Activated naive CD8-positive, alpha-beta T cell treated with anti-CD3 and anti-CD28 coated beads for 36 hours (primary cell): ENCODE measurements around the gene SULF2. TPM values are rescaled to one million over a fixed set of nuclear protein-coding genes. Genes with fewer than 3 reads are reported as not detected.

Experiments used
- DNase-seq: peaks from one replicate; pipeline ENCODE4 v3.0.0; 2021
- H3K27ac Mint-ChIP-seq: one replicate; pipeline ENCODE4 v1.8.0; 2022; ENCODE audit warnings: mild to moderate bottlenecking, moderate library complexity, mixed read lengths
- H3K27me3 Mint-ChIP-seq: one replicate; pipeline ENCODE4 v1.8.0; 2022; ENCODE audit warnings: mild to moderate bottlenecking, mixed read lengths
- H3K36me3 Mint-ChIP-seq: one replicate; pipeline ENCODE4 v1.8.0; 2021; ENCODE audit warnings: mild to moderate bottlenecking, mixed read lengths
- H3K4me1 Mint-ChIP-seq: one replicate; pipeline ENCODE4 v1.8.0; 2021; ENCODE audit warnings: mixed read lengths
- H3K4me3 Mint-ChIP-seq: one replicate; pipeline ENCODE4 v1.8.0; 2022; ENCODE audit warnings: mild to moderate bottlenecking, moderate library complexity, mixed read lengths
- H3K9me3 Mint-ChIP-seq: one replicate; pipeline ENCODE4 v1.8.0; 2022; ENCODE audit warnings: mixed read lengths
- total RNA-seq, 2 experiments: library from RNA; stranded (reverse); gene quantifications; one replicate each; pipeline ENCODE4 v1.2.3, GENCODE V29; 2021

The SULF2 gene
- total RNA-seq, 2 experiments from 2014 or later, result 0.76 to 0.88 TPM

DNA sequence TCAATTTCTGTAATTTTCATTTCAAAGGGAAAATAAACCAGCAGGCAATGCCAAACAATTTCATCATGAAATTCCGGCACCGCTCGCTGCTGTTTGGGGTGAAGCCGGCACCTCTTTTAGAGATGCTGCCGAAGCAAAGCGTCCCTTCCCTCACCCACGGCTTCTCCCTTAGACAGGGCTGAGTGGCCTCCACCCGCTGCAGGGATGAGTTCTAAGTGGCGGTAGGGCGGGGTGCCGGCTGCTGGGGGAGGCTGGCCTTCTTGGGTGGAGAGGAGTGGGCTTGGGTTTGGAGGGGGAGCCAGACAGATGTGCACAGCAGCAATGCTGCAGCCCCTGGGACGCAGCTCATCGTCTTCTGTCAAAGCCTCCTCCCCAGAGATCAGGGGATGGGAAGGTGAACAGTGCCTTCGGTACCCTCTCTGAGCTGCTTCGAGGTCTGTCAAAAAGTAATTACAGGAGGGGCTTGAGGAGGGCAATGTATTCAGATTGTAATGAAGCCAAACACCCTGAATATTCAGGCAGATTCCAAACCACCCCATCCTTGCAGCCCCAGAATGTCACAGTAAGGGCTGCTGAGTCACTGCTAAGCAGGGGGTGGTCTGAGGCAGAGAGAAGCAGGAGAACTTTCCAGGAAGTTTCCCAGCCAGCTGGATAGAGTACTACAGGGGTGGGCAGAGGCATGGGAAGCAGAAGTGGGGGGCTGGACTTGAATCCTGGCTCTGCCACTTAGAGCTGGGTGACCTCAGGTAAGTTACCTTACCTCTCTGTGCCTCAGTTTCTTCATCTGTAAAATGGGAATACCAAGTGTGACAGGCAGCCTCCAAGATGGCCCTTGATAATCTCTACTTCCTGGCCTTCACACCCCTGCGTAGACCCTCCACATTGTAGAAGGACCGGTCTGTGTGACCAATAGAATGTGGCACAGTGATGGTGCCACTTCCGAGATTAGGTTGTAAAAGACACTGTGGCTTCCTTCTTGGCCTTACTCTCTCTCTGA lies 96.6 kb downstream of the SULF2 start:
- Mint-ChIP-seq H3K27me3 (no peaks in the 10 kb centered on the region), H3K27ac (no peak overlapping the region), H3K4me1 (no peaks in the 10 kb centered on the region), H3K4me3 (no peak overlapping the region), H3K36me3 (peaks cover 10% of the 10 kb centered on the region), H3K9me3 (peaks cover 23% of the 10 kb centered on the region)
- no peak for DNase-seq

DNA sequence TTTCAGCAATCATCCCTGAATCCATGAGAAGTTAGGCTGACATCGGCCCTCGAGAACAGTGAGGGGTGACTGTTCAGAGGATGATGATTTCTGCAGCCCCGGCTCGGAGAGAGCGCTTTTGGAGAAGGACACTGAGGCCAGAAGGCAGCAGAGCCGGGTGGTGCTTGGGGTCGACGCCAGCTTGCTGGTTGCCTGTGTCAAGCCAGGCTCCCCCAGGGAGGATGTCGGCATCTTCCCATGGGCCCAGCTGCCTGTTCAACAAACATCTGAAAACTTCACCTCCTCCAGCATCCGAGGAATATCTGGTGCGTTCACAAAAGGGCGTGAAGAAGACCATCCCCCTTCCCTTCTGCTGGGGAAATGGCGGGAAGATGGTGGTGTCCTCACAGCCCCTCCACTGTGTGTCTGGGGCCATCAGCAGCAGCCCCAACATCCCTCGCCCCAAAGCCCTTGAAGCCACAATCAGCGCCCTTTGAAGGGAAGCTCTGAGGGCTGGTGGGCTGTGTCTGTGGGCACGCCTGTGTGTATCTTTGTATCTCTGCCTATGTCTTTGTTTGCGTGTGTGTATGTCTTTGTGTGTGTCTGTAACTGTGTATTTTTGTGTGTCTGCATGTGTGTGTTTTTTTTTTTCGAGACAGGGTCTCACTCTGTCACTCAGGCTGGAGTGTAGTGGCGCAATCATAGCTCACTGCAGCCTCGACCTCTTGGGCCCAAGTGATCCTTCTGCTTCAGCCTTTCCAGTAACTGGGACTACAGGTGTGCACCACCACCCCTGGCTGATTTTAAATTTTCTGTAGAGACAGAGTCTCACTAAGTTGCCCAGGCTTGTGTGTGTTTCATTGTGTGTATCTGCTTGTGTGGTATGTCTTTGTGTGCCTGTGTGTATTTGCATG lies 97.9 kb downstream of the SULF2 start:
- H3K4me1 Mint-ChIP-seq, result no peaks in the 10 kb centered on the region
- H3K9me3 Mint-ChIP-seq, result peaks cover 13% of the 10 kb centered on the region

DNA sequence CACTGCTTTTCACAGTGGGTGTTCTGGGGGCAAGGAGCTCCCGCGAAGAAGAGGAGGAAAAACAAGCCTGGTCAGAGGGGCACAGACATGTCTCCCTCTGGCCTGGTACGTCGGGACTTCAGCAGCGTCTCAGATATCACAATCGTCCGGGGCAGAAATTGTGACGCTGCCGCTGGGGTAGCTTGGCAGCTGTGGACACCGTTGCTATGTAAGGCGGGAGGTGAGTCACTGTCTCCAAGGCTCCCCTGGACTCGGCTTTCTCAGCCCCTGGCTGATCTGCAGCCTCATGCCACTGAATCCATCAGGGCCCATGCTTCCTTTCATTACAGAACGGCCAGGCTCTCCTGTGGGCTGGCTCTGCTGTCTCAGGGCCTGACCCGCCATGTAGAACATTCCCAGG lies 98.7 kb downstream of the SULF2 start:
- H3K9me3 Mint-ChIP-seq, result peaks cover 11% of the 10 kb centered on the region
- no peaks in the 10 kb centered on the region for H3K4me1 Mint-ChIP-seq
- no peak for DNase-seq
- peaks cover 10% of the 10 kb centered on the region for H3K36me3 Mint-ChIP-seq
- H3K4me3 Mint-ChIP-seq, result no peak overlapping the region
- no peaks in the 10 kb centered on the region for H3K27me3 Mint-ChIP-seq
- no peak overlapping the region for H3K27ac Mint-ChIP-seq

More for the DNA sequence above, 97.9 kb downstream of the SULF2 start:
- Mint-ChIP-seq H3K27me3 (no peaks in the 10 kb centered on the region), H3K27ac (no peak overlapping the region), H3K4me3 (no peak overlapping the region), H3K36me3 (peaks cover 10% of the 10 kb centered on the region)
- DNase-seq, result no peak

DNA sequence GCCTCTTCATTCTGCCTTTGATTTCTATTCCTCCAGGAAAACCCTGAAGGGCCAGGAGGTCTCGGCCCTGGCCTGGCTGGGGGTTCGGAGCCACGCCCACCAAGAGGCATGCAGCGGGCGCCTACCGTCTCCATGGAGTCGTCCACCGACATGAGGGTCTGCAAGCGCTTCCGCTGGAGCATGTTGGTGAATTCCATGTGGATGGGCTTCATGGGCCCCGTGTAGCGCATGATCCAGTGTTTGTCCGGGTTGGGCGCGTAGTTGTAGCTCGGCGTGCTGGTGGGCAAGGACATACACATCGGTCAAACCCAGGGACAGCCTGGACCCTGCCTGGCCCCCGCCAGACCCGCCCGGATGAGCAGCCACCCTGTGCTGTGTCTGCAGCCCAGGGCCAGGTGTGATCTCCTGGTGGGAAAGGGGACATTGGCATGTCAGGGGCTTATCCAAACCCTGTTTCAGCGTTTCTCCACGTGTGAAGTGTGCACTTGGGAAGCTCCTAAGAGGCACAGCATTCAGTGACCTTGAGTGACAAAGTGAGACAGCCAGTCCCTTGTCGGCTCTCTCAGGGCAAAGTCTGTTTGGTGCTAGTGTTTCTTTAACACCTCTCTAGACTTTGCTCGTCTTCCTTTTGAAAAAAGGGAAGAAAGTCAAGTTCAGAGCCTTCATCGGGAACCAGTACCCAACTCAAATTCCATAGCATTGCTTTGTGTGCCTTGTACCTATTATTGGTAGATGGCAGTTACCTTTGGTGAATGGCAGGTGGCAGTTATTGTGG lies 100.8 kb downstream of the SULF2 start:
- no peaks in the 10 kb centered on the region for H3K4me1 Mint-ChIP-seq

DNA sequence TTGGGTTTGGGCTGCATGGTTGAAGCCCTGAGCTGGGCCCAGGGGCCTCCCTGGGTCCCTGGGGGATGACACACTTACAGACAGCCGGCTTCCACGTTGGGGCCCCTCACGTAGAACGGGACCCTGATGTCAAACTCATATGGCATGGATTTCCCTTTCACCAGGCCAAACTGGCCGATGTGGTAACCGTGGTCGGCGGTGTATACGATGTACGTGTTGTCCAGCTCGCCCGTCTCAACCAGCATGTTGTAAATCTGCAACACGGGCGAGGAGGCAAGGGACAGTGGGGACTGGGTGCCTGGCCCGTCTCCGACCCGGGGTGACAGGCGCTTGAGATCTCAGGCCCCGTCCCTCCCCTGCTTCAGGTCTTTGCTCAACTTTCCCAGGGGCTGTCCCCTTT lies 102.4 kb downstream of the SULF2 start:
- no peaks in the 10 kb centered on the region for H3K27me3 Mint-ChIP-seq
- H3K4me3 Mint-ChIP-seq, result no peak overlapping the region
- no peaks in the 10 kb centered on the region for H3K9me3 Mint-ChIP-seq
- H3K4me1 Mint-ChIP-seq, result peaks cover 1% of the 10 kb centered on the region
- no peaks in the 10 kb centered on the region for H3K36me3 Mint-ChIP-seq
- no peak for DNase-seq
- no peak overlapping the region for H3K27ac Mint-ChIP-seq

More for the DNA sequence above, 100.8 kb downstream of the SULF2 start:
- Mint-ChIP-seq H3K27me3 (no peaks in the 10 kb centered on the region), H3K27ac (no peak overlapping the region), H3K9me3 (no peaks in the 10 kb centered on the region), H3K4me3 (no peak overlapping the region), H3K36me3 (no peaks in the 10 kb centered on the region)
- DNase-seq, result no peak

DNA sequence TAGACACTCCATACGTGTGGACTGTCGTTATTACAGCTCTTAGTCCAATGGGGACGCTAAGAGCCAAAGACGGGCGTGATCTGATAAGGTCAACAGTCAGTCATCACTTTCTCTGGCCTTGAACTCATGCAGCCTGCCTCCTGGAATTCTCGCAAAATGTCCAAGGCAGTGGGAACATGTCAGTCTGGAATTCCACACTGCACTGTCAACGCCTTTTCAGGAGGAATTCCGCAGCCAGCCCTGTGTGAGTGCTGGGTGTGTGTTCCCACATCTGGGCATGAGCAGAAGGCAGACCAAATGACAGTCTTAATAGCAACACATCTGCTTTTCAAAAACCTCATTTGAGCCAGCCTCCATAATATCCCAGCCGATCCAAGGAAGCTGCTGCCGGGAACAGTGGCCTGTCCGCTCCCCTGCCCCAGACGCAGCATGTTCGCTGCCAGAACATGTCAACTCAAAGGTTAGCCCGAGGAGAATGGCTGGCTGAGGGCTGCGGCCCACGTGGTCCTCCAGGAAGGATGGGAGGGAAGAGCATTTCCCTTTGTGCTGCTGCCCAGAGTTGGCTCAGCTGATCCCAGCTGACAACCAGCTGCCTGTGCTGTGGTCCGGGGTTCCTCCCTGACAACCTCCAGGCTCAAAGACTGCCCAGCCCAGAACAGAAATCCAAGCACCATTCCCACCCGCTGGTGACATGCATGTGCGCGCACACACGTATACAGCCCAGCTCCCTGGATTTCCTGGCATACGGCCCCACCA lies 103.1 kb downstream of the SULF2 start:
- H3K27ac Mint-ChIP-seq, result no peak overlapping the region
- no peaks in the 10 kb centered on the region for H3K36me3 Mint-ChIP-seq
- H3K9me3 Mint-ChIP-seq, result no peaks in the 10 kb centered on the region

DNA sequence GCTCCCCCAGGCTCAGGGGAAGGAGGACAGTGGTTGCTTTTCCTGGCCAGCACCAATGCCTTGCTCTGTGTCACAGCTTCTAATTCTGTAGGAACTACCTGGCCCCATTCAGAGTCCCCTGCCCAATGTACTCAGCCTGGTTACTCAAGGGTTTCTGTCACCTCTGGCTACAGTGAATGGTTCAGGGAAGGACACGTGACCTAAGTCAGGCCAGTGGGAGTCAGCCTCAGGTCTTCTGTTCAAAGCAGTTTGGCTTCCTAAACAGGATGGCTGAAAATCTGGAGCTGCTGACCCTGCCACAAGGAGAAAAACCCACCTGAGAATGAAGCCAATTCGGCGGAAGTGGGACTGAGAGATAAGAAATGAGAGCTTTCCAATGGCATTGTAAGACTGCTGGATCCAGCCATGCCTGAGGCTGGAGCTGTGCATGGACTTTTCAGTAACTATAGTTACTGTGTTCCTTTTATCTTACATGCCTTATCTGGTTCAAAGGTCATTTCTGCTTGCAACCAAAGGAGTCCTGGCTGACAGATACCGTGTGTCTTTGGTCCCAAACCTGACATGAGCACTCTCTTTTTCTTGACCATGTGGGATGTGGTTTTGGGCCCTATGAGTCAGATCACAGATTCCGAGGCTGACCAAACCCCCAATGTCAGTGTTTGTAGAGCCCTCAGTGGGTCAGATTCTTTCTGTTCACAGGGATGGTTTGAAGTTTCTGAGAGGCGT lies 104.3 kb downstream of the SULF2 start:
- H3K4me1 Mint-ChIP-seq, result peaks cover 2% of the 10 kb centered on the region
- H3K27me3 Mint-ChIP-seq, result no peaks in the 10 kb centered on the region
- H3K4me3 Mint-ChIP-seq, result no peak overlapping the region
- DNase-seq, result no peak
- H3K9me3 Mint-ChIP-seq, result no peaks in the 10 kb centered on the region
- H3K36me3 Mint-ChIP-seq, result no peaks in the 10 kb centered on the region
- H3K27ac Mint-ChIP-seq, result no peak overlapping the region

More for the DNA sequence above, 103.1 kb downstream of the SULF2 start:
- no peak for DNase-seq
- Mint-ChIP-seq H3K4me1 (peaks cover 2% of the 10 kb centered on the region), H3K4me3 (no peak overlapping the region), H3K27me3 (no peaks in the 10 kb centered on the region)

DNA sequence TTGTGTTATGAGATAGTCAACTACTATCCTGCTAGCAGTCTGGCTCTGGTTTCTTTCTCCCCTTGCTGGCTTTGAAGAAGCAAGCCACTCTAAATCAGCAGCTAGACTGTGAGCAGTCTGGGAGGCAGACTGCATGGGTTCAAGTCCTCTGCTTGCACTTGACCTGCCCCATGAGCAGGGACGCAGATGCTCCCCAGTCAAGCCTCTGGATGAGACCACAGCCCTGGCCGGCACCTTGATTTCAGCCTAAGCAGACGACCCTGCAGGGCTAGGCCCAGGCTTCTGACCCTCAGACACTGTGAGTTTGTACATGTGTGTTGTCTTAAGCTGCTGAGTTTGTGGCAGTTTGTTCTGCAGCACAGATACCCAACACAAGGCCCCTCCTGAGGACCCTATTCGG lies 105.8 kb downstream of the SULF2 start:
- Mint-ChIP-seq H3K9me3 (no peaks in the 10 kb centered on the region), H3K27ac (no peak overlapping the region), H3K4me3 (no peak overlapping the region), H3K27me3 (no peaks in the 10 kb centered on the region), H3K4me1 (peaks cover 2% of the 10 kb centered on the region), H3K36me3 (no peaks in the 10 kb centered on the region)
- DNase-seq, result no peak

DNA sequence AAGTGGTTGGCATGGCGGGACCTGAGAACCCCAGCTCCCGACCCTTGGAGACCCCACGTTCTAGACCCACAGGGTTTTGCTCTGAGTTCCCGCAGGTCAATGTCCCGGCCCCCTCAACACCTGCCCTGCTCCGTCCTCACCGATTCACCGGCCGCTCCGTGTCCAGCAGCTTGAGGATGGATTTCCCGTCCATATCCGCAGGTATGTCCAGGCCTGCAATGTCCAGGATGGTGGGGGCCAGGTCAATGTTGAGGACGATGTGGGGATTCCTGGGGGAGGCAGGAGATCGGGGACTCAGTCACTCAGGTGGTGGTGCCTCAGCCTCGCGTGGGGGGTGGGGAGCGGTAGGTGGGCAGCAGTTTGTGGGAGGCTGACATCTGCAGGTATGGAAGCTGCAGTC lies 106.7 kb downstream of the SULF2 start:
- no peak for DNase-seq
- Mint-ChIP-seq H3K27me3 (no peaks in the 10 kb centered on the region), H3K27ac (no peak overlapping the region), H3K36me3 (no peaks in the 10 kb centered on the region), H3K9me3 (no peaks in the 10 kb centered on the region), H3K4me1 (peaks cover 2% of the 10 kb centered on the region), H3K4me3 (no peak overlapping the region)

DNA sequence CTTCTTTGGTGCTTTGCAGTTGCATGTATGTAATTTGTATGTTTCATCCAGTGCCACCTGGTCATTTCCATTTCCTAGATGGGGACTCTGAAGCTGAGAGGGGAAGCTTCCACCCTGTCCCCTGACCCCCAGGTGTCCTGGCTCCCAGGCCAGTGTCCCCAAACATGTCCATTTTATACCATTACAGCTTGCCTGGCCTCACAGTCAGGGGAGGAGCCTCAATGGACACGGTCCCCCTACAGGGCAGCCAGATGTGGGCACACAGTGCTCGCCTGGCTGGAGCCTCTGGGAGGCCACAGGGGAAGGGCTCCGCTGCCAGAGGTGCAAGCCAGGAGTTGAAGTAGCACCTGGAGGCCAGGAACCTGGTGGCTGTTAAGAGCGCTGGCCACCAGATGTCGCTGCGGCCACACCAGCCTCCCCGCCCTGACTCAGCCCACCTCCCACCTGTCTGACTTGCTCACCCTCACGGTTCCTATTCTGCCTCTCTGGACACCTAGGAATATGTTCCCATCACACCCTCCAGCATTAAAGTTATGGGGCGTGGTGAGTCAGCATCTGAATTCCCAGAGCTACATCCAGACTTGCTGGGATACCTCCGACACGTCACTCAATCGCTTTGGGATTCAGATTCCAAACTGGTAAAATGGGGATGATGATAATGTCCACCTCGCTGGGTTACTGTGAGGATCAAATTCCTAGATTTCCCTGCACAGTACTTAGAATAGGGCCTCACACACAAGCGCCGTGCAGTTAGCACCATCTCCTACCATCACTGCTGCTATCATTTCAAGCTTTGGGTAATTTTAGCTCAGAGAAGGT lies 107.4 kb downstream of the SULF2 start:
- no peaks in the 10 kb centered on the region for H3K36me3 Mint-ChIP-seq
- DNase-seq, result peak; percentile 68
- no peaks in the 10 kb centered on the region for H3K9me3 Mint-ChIP-seq
- no peak overlapping the region for H3K4me3 Mint-ChIP-seq
- no peaks in the 10 kb centered on the region for H3K27me3 Mint-ChIP-seq
- no peak overlapping the region for H3K27ac Mint-ChIP-seq
- peaks cover 2% of the 10 kb centered on the region for H3K4me1 Mint-ChIP-seq

DNA sequence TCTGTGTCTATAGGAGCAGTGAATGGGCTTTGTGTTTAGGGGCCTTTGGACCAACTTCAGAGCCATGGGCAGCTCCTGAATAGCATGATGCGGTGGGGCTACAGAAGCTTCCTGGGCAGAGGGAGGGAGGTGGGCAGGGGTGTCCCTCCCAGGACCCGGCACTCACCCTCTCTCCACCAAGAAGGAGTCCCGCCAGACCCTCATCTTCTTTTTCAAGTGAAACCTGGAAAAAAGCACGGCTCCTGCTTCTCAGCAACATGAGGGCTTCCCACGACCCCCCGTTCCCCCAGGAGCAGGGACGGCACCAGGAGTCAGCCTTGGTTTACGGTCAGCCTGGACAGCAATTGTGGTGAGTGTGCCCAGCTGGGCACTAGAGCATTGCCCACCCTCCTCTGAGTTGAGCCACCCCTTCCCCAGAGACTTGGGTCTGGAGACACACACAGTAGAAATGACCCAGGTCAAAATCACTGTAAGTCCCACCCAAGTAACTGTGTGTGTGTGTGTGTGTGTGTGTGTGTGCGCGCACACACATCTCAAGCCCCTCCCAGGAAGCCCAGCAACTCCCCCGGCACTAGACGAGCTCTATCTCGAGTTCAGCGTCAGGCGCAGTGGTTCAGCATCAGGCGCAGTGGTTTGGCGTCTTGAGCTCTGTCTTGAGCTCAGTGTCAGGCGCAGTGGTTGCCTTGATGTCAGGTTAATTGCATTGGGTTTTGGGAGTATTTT lies 108.2 kb downstream of the SULF2 start:
- DNase-seq, result no peak
- no peak overlapping the region for H3K27ac Mint-ChIP-seq
- no peak overlapping the region for H3K4me3 Mint-ChIP-seq
- peaks cover 2% of the 10 kb centered on the region for H3K4me1 Mint-ChIP-seq
- no peaks in the 10 kb centered on the region for H3K36me3 Mint-ChIP-seq
- H3K27me3 Mint-ChIP-seq, result no peaks in the 10 kb centered on the region
- H3K9me3 Mint-ChIP-seq, result no peaks in the 10 kb centered on the region

DNA sequence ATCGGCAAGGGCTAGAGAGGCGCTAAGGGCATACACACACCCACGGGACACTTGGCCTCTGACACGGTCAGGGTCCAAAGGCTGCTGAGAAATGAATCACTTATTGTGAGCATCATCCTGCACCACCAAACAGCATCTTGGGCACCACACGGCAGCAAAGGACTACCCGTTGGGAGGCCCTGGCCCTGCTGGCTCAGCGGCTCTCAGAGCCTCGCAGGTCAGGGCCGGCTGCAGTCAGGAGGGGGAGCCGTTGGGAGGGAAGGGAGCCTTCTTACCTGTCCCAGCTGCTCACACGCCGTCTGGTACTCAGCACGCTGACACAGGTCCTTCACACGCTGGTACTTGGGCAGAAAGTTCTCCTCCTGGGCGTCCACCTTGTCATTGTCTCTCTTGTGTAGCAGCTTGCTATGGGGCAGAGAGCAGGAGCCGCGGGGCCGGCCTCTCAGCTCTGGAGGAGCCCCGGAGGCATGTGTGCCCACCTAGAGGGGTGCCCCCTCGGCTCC lies 109.0 kb downstream of the SULF2 start:
- Mint-ChIP-seq H3K4me1 (peaks cover 2% of the 10 kb centered on the region), H3K27me3 (no peaks in the 10 kb centered on the region), H3K36me3 (no peaks in the 10 kb centered on the region), H3K4me3 (no peak overlapping the region), H3K27ac (no peak overlapping the region), H3K9me3 (no peaks in the 10 kb centered on the region)
- no peak for DNase-seq
